ENCODE data around the gene ATP11B.

- TF ChIP-seq EP300 (IDR thresholded peaks at IDR 0.05) (no peak), POLR2A (IDR thresholded peaks at IDR 0.05) (no peak)
These were observed 126.6 kb downstream of the ATP11B start for GRCh38 chr3:182919866-182920357.
